NT2/D1 (cell line): Measurements from ENCODE around the gene ZBTB44.

Experiments used
- YY1 ChIP-seq: IDR thresholded peaks from 2 replicates; pipeline ENCODE4 v1.6.1; 2011; ENCODE audit not compliant: insufficient read length, insufficient read depth
- ZNF274 ChIP-seq: IDR thresholded peaks from 2 replicates; pipeline ENCODE4 v1.6.1; 2011; ENCODE audit warnings: mild to moderate bottlenecking, low read depth, low read length

- TF ChIP-seq YY1 (no peak), ZNF274 (no peak)
Observed at GRCh38 chr11:130179396-130180306, 135.1 kb downstream of the ZBTB44 start.
